ENCODE data around the gene IGF1R.

GRCh38 chr15:98941595-98942255, 293.4 kb downstream of the IGF1R start:
- TF ChIP-seq EZH2 (IDR thresholded peaks at IDR 0.05; ENCODE audit: borderline replicate concordance) (no peak), CTCF (IDR thresholded peaks at IDR 0.05; ENCODE audit: poor library complexity) (no peak)
